Posterior cingulate gyrus (tissue), 11 donors: Measurements from ENCODE around the gene TMEM52B.

Experiments
- DNase-seq, 10 donors: peaks; one replicate each; pipeline versions ENCODE4 v3.0.0 to v3.0.0-alpha.2; 2020 to 2021; ENCODE audit warnings: mixed read lengths in 3 of 10
- intact Hi-C: fragments of 100-400 bp; cut with DNase I; formaldehyde crosslinking; loops from one replicate; pipeline ENCODE4 v1.15.1; 2023

Gene TMEM52B

DNA sequence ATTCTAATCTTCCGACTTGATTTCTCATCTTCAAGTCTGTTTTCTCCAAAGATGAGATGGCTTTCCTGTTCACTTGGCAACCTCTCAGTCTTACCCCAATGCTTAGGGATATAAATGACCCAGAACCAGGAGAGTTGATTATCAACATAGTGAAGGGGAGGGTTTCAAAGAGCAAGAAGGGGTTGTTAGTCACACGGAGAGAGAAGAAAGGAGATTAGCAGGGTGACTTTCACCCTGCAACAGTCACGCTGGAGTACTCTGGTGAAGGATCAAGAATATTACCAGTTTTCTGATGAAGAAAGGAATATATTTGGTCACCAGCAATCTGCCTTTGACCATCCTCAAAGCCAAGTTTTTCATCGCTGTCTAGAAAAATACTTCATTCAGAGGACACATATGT, at the start of gene TMEM52B:
TSS of gene TMEM52B (plus strand) at position 212 of the 400 bp plus-strand sequence. CDS start 543 bp downstream, outside the sequence.
- no peak for DNase-seq
- intact Hi-C loops: no loop called here

DNA sequence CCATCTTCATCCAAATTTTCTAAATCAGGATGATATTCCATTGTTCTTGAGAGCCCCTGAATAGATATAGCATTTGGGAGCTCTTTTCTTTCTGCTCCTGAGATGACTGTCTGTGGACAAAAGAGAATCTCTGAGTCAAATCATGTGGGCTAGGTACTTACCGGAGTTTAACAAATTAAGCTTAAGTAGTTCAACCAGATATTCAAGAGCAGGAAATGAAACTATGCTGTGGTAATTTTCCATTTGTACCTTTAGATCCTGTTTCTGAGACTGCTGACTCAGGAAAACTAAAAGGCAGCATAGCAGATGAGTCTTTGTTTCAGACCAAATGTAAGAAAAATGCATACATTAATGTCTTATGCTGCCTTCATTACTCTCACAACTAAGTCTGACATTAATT, 48.8 kb upstream of the TMEM52B start, which contains the start of gene CLEC7A:
TSS of gene CLEC7A (minus strand) at position 158 of the 400 bp plus-strand sequence. CDS start at position 41, 117 bp downstream.
- DNase-seq: no peak

DNA sequence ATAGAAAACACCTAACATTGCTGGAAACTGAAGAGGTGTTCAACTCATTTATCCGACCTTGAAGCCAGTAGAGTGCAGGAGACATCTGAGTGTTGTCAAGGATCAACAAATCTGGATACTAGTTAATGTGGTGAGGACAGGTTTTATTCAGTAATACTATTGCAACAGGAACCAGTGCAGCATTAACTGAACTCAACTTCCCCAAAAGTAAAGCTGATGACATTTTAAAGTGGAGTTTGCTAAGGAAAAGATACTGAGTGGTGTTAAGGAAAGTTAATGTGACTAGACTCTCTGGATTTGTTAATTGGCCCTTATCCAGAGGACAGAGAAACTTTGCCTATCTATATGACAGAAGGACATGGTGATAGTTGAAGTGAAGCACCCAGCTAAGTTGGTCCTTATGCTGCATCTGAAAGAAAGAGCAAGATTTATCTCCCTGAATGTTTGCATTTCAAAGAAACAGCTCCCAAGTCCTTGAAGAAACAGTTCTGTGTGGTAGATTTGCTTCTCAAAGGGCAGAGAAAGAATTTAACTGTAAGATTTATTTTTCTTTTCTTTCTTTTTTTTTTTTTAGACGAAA, 47.6 kb upstream of the TMEM52B start:
- no peak for DNase-seq
- intact Hi-C loops: no loop called here

More for the DNA sequence above, 48.8 kb upstream of the TMEM52B start, which contains the start of gene CLEC7A:
- intact Hi-C loops: no loop called here

DNA sequence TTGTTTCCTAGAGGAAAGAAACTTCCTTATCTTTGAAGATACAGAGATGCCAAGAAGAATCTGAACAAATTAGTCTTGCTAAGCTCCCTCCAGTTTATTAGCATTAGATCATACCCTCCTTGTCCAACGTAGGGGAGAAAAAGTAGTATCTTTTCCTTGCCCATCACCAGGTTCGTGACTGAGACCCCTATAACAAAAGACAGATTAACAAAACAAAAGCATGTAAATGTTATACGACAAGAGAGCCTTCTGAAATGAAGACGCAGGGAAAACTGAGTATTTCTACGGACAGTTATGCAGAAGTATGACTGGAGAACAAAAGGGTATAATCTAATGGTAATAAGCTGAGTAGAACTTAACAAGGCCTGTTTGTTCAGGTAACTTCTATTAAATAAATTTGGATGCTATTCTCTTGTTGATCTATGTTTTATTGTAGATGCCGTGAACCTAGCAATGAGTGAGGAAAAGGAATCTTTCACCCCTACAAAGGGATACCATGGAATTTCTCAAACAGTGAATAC, 45.9 kb upstream of the TMEM52B start:
- DNase-seq: no peak
- intact Hi-C loops: no loop called here

DNA sequence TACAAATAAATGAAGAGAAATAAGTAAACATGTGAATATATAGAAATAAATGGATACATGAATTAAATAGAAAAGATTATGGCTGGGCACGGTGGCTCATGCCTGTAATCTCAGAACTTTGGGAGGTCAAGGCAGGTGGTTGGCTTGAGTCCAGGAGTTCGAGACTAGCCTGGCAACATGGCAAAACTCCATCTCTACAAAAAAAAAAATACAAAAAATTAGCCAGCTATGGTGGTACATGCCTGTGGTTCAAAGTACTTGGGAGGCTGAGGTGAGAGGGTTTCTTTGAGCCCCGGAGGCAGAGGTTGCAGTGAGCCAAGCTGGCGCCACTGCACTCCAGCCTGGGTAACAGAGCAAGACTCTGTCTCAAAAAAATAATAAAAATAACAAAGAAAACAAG, 43.7 kb upstream of the TMEM52B start:
- intact Hi-C loops: loop anchor here (5.0 kb wide), 1 partner anchor 103 kb away; the partner anchor contains the start of gene CLEC9A
- DNase-seq: no peak

DNA sequence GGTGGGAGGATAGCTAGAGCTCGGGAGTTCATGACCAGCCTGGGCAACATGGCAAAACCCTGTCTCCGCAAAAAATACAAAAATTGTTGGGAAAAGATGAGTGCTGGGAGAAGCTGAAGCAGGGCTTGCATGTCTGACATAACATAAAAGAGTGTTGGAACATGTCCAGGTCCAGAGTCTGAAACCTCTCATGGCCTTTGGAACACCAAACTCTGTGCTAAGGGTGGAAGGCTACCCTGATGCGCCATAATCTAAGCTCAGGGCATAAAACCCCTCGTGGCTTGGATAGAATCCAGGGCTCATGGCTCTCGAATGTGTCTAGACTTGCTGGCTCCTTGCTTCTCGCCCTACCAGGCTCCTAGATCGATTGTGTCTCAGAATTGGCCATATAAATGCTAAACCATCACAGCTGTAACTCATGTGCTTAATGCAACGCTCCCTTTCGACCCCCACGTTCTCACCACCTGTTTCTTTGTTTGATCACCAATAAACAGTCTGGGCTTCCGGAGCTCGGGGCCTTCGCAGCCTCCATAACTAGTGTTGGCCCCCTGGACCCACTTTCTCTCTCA, 42.1 kb upstream of the TMEM52B start:
- intact Hi-C loops: loop anchor here (5.0 kb wide), 1 partner anchor 104 kb away; the partner anchor contains the start of gene CLEC9A
- no peak for DNase-seq

DNA sequence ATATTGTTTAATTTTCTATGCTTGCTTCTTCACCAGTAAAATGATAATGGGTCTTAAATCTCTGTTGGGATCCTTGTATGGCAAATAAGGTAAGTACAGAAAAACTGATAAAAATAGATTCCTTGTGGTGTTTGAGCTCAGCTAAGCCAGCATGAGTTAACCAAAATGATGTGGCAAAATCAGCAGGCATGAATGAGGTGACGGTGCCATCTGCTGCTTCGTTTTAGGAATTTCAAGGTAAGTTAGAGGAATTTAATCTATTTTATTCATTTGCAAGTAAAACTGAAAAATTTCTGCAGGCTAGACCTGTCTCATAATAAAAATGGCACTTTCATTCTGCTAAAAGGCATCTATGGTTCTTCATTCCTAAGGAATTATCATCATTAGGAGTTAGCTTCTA, 38.8 kb upstream of the TMEM52B start:
- DNase-seq: peak in 6 of 10 donors; percentile 16 to 84 (median 32)
- intact Hi-C loops: loop anchor here (2.0 kb wide), 1 partner anchor 389 kb away; no protein-coding TSS in a partner anchor

DNA sequence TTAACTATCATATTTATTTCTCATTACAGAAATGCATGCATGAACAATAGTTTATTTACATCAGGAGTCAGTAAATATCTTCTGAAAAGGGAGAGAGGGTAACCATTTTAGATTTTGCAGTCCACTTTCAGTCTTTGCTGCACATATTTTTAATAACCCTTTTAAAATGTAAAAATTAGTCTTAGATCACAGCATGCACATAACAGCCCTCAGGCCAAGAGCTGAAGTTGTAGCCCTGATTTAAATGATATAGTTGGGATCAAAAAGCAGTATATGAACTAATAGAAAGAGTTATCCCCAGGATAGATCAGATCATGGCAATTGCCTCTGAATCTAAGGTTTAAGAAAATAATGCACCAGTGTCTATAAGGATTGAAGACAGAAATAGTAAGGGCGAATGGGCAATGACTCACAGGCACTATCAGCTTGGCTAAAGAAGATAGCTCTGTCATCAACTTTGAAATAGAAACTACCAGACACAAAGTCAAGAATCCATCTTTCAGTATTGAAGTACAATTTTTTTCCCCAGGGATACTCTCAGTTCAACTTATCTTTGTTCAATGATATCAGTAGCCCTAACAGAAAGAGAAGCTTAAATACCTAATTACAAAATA, 35.7 kb upstream of the TMEM52B start:
- intact Hi-C loops: loop anchor here (2.0 kb wide), 1 partner anchor 132 kb away; the partner anchor contains the start of gene CLEC12B
- no peak for DNase-seq

DNA sequence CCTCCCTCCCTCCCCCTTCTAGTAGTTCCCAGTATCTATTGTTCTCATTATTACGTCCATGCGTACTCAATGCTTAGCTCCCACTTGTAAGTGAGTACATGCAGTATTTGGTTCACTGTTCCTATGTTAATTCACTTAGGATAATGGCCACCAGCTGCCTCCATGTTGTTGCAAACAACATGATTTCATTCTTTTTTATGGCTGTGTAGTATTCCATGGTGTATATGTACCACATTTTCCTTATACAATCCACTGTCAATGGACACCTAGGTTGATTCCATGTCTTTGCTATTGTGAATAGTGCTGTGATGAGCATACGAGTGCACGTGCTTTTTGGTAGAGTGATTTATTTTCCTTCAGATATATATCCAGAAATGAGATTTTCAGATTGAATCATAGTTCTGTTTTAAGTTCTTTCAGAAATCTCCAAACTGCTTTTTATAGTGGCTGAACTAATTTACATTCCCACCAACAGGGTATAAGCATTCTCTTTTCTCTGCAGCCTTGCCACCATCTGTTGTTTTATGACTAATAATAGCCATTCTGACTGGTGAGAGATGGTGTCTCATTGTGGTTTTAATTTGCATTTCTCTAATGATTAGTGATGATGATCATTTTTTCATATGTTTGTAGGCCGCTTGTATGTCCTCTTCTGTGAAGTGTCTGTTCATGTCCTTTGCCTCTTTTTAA, 31.0 kb upstream of the TMEM52B start:
- no peak for DNase-seq
- intact Hi-C loops: no loop called here

DNA sequence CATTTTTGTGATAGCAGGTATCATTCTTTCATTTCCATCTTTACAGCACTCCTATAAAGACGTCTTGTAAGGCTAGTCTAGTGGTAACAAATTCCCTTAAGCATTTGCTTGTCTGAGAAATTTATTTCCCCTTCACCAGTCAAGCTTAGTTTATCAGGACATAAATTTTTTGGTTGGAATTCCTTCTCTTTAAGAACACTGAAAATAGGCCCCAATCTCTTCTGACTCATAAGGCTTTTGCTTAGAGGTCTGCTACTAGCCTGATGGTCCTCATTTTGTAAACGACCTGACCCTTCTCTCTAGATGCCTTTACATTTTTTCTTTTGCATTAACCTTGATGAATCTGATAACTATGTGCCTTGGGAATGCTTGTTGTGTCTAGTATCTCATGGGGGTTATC, 27.2 kb upstream of the TMEM52B start:
- intact Hi-C loops: loop anchor here (5.0 kb wide), 1 partner anchor 351 kb away; no protein-coding TSS in a partner anchor
- no peak for DNase-seq

DNA sequence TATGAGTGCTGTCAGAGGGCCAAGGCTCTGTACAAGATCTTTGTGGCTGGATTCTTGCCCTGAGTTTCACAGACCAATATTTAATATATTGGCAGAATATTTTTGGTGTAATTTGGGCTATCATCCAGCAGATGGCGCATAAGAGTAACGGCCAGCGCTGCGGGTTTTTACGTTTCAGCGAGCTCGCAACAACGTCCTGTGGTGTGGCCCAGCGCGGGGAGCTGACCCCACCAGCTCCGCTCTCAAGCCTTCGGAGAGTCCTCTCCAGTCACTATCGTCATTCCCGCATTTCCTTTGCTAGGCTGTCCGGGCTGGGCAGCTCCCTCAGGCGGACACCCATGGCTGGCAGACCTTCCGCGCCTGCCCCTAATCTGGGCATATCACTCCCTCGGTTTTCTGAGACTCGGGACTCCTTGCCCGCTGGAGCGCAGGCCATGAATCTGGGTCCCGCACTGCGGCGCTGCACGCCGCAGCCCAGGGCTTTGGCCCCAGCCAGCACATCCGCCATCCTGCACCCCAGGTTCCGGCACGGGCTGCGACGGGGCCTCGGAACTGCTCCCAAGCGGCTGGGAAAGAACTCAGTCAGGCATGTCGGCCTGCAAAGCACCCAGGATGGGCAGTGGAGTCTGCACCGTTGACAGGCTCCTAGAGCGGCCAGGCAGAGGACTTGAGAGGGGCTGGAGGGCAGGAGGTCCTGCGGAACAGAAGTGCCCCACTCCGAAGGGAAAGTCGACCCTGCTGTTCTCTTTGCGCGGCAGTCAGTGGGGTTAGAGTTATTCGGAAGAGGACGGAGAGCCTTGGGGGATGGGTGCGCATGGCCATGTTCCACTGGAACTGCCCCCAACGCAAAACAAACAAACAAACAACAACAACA, 25.3 kb upstream of the TMEM52B start:
- DNase-seq: peak; percentile 55 to 95 (median 73)
- intact Hi-C loops: loop anchor here (1.0 to 5.0 kb wide), 2 partner anchors 37 to 349 kb away; no protein-coding TSS in a partner anchor

DNA sequence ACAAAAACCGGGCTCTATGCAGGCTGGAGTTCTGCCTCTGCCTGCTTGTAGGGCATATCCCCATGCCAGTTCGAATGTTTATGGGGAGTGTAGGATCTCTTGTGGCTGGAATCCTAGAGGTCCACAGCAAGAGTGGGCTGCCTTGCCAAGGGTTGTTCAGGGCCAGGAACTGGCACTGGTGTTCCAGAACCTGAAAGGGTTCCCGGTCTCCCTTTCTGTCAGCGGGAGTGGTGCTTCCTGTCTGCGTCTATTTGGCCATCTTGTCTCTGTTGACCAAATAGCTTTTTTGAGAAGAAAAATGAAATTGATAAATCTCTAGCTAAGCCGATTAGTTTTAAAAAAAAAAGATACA, 24.7 kb upstream of the TMEM52B start:
- intact Hi-C loops: loop anchor here (5.0 kb wide), 1 partner anchor 348 kb away; no protein-coding TSS in a partner anchor
- no peak for DNase-seq

DNA sequence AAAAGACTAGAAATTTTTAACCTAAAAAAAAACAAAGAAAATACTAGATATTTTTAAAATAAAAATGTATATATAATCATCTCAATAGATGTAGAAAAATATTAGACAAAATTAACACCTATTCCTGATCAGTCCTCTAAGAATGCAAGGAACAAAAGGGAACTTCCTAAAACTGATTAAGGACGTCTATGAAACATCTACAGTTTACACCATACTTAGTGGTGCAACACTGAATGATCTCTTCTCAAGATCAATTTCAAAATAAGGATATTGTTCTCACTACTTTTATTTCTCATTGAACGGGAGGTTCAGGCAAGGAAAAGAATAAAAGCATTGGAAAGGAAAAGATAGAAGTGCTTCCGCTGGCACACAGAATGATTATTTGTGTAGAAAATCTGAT, 22.9 kb upstream of the TMEM52B start:
- no peak for DNase-seq

DNA sequence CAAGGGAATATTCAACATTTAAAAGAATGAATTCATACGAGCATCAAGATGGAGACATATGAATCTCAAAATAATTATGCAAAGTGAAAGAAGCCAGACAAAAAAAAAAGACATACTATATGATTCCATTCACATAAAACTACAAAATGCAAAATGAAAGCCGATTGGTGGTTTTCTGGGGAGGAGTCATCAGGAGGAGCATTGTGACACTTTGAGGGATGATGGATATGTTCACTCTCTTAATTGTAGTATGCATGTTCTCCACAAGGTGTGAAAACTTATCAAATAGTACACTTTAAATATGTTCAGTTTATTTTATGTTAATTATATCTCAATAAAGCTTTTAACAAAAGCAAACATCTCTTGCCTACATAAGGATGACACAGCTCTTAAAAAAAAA, 20.4 kb upstream of the TMEM52B start:
- intact Hi-C loops: no loop called here
- DNase-seq: no peak

More for the DNA sequence above, 22.9 kb upstream of the TMEM52B start:
- intact Hi-C loops: no loop called here

DNA sequence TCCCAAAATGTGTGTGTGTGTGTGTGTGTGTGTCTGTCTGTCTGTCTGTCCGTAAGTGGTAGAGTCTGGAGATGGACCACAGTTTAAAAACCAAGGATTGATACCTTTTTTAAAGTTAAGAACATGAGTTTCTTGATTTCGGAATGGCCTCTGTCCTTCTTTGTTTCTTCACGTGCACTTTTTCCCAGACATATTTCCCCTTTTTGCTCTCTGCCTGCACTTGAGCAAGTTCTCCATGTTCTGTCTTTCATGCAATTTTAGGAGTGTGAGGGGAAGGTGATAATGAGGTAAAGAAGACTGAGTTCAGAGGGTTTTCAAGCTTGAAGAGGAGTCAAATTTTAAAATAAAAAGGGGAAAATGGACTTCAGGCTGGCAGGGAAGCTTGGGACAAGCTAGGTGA, 19.6 kb upstream of the TMEM52B start:
- no peak for DNase-seq
- intact Hi-C loops: no loop called here

DNA sequence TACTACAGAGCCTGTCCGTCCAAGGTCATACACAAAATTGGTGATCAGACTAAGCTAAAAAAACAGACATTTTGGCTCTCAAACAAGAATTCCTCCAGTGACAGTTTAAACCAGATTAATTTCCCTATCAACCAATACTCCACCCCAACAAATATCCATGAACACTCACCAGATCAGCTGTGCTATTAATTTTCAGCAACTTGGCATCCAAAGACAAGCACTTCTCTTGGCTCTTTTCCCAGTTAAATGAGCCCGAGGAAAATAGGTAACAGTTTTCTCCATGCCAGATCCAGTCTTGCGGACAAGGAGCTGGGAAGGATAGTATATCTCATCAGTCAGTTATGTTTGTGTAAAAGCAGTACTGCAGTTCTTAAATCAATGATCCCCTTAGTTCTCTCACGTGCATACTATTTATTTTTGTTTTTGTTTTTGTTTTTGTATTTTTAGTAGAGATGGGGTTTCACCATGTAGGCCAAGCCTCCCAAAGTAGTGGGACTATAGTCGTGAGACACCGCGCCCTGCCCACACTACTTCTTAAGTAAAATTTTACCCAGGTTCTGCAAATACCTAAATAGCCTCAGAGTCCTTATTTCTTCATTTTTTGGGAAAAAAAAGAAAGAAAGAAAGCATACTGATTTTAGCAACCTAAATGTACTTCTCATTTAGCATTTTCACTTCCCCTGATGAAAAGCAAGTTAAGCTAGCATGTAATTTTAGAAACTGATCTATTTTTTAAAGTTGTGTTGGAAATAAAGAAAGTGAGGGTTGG, 18.0 kb upstream of the TMEM52B start:
- intact Hi-C loops: no loop called here

DNA sequence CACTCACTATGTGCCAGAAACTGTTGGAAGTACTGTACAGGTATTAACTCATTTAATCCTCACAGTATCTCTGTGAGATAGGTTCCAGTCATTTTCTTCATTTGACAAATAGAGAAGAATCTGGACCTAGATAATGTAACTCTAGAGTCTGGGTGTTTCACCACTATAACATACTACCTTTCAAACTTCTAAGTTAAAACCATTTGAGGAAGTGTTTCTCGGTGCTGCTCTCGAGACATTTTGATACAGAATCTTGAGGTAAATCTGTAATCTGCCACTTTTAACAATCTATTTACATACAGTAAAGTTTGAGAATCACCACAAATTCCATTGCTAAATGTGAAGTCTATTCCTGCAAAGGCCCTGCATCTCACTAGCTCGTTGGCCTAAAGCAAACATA, 15.7 kb upstream of the TMEM52B start:
- intact Hi-C loops: no loop called here
- DNase-seq: no peak

More for the DNA sequence above, 18.0 kb upstream of the TMEM52B start:
- no peak for DNase-seq

DNA sequence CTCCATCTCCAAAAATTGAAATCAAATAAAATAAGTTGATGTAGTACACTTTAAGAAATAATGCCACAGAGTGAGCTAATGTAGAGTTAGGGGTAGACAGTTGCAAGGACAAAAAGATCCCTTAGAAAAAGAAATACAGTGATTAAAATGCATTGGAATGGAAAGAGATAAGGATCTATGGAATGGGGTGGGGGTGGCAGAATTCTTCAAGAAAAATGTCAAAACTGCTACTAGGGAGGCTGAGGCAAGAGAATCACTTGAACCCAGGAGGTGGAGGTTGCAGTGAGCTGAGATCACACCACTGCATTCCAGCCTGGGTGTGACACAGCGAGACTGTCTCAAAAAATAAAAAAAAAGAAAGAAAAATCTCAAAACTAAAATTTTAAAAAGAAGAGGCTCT, 13.4 kb upstream of the TMEM52B start:
- intact Hi-C loops: no loop called here

DNA sequence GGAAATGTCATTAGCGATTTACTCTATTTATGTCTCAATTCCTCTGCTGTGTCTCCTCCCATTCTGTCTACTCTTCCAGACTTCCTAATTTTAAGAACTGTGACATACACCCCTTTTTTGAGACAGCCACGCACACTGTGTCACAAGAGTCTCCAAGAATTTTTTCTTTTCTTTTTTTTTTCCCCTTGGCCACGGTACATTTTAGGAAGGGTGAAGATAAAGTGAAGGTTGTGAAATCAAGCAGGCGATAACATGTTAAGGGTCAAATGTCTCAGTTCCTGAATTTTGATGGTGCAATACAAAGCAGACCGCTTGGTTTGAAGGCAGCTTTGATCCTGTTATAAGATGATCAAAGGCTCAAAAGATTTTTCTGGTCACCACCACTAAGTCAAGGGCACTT, 11.2 kb upstream of the TMEM52B start:
- intact Hi-C loops: no loop called here
- no peak for DNase-seq

More for the DNA sequence above, 13.4 kb upstream of the TMEM52B start:
- no peak for DNase-seq
